CD4-positive, alpha-beta memory T cell (primary cell): ENCODE results near the gene DUOX2. TPM values are rescaled to one million over a fixed set of nuclear protein-coding genes. Genes with fewer than 3 reads are reported as not detected.

ENCODE experiments used
- CTCF ChIA-PET: fragments of 350-600 bp; sonication (Branson Sonifier 250); formaldehyde crosslinking; loops from one replicate; lab custom pipeline; 2021; ENCODE audit warnings: inconsistent platforms; ENCODE audit not compliant: partially characterized antibody; lab: Charles Lee
- POLR2A ChIA-PET: fragments of 350-600 bp; sonication (Branson Sonifier 250); formaldehyde crosslinking; loops from one replicate; lab custom pipeline; 2021; ENCODE audit not compliant: partially characterized antibody; lab: Charles Lee
- DNase-seq, 5 donors: peaks; one replicate each; pipeline versions ENCODE4 v3.0.0 to v3.0.0-alpha.2; 2020 to 2022; ENCODE audit warnings: mixed read lengths in 1 of 5
- H3K27ac ChIP-seq: one replicate; pipeline ENCODE4 v1.7.0; 2013; ENCODE audit warnings: low read depth, low read length
- H3K27me3 ChIP-seq: 2 replicates; pipeline ENCODE4 v1.7.0; 2013; ENCODE audit warnings: mild to moderate bottlenecking, low read length, moderate library complexity; ENCODE audit not compliant: insufficient read depth
- H3K36me3 ChIP-seq: 2 replicates; pipeline ENCODE4 v1.7.0; 2013; ENCODE audit warnings: mild to moderate bottlenecking, low read length, moderate library complexity; ENCODE audit not compliant: insufficient read depth
- H3K4me1 ChIP-seq: 2 replicates; pipeline ENCODE4 v1.7.0; 2013; ENCODE audit warnings: mild to moderate bottlenecking, low read length, moderate library complexity; ENCODE audit not compliant: insufficient read depth
- H3K4me3 ChIP-seq, 2 donors: one replicate each; pipeline ENCODE4 v1.7.0; 2013; ENCODE audit warnings: low read length in 2 of 2, mild to moderate bottlenecking in 1 of 2
- H3K9me3 ChIP-seq, 2 donors: one replicate each; pipeline ENCODE4 v1.7.0; 2013; ENCODE audit warnings: low read length in 2 of 2, control low read depth in 1 of 2; ENCODE audit not compliant: control insufficient read depth in 1 of 2
- H3K27ac Mint-ChIP-seq, 7 donors: one replicate each; pipeline ENCODE4 v1.8.0; 2020 to 2021; ENCODE audit warnings: mixed read lengths in 7 of 7, mild to moderate bottlenecking in 6 of 7, inconsistent platforms in 3 of 7, moderate library complexity in 3 of 7
- H3K27me3 Mint-ChIP-seq, 2 donors: one replicate each; pipeline ENCODE4 v1.8.0; 2020 to 2021; ENCODE audit warnings: mixed read lengths in 2 of 2
- H3K36me3 Mint-ChIP-seq, 2 donors: one replicate each; pipeline ENCODE4 v1.8.0; 2020 to 2021; ENCODE audit warnings: mixed read lengths in 2 of 2, inconsistent platforms in 1 of 2, mild to moderate bottlenecking in 1 of 2
- H3K4me1 Mint-ChIP-seq, 4 donors: one replicate each; pipeline ENCODE4 v1.8.0; 2020 to 2021; ENCODE audit warnings: mixed read lengths in 4 of 4, mild to moderate bottlenecking in 1 of 4
- H3K4me3 Mint-ChIP-seq, 8 donors: one replicate each; pipeline ENCODE4 v1.8.0; 2020 to 2021; ENCODE audit warnings: mixed read lengths in 8 of 8, mild to moderate bottlenecking in 7 of 8, moderate library complexity in 6 of 8, inconsistent platforms in 3 of 8
- H3K9me3 Mint-ChIP-seq, 8 donors: one replicate each; pipeline ENCODE4 v1.8.0; 2020 to 2021; ENCODE audit warnings: mixed read lengths in 8 of 8, mild to moderate bottlenecking in 5 of 8, inconsistent platforms in 3 of 8, moderate library complexity in 1 of 8
- intact Hi-C: fragments of 100-400 bp; cut with micrococcal nuclease; formaldehyde crosslinking; loops from one replicate; pipeline ENCODE4 v1.15.1; 2023
- polyA plus RNA-seq, 2 donors: library from polyadenylated mRNA; unstranded; fragments of 300-500 nt; fragmentation: Illumina TruSeq; gene quantifications; one replicate each; pipeline ENCODE4 v1.2.3, GENCODE V29; 2021
- total RNA-seq, 2 experiments: library from RNA; stranded (reverse); gene quantifications; one replicate each; pipeline ENCODE4 v1.2.3, GENCODE V29; 2021

Gene DUOX2
- total and polyA plus RNA-seq, 4 experiments from 2014 or later, result 0.02 to 0.06 (median 0.06) TPM; not detected in 1

- ChIA-PET CTCF (interaction anchor here (1.2 to 3.3 kb wide), 4 partner anchors 9 to 16 kb away, joined by 4 to 12 read pairs (median 10); no protein-coding TSS in a partner anchor), POLR2A (no interaction called here)
- Mint-ChIP-seq H3K9me3 (no peaks in the 10 kb centered on the region), H3K4me3 (peak overlapping the region in 2 of 8 donors; percentile 77 to 81), H3K27me3 (peaks cover 30 to 36% of the 10 kb centered on the region in 2 donors), H3K36me3 (no peaks in the 10 kb centered on the region), H3K4me1 (peaks cover 4 to 25% (median 11%) of the 10 kb centered on the region in 4 donors), H3K27ac (peak overlapping the region in 1 of 7 donors; percentile 41)
- Histone ChIP-seq H3K36me3 (no peaks in the 10 kb centered on the region), H3K9me3 (no peaks in the 10 kb centered on the region), H3K4me1 (peaks cover 11% of the 10 kb centered on the region), H3K27me3 (peaks cover 25% of the 10 kb centered on the region), H3K4me3 (no peak overlapping the region), H3K27ac (no peak overlapping the region)
- no peak for DNase-seq
- intact Hi-C loops, result no loop called here
Measured at GRCh38 chr15:45134046-45134445, 20.1 kb upstream of the DUOX2 start.

GRCh38 chr15:45133561-45133920, 19.6 kb upstream of the DUOX2 start:
- intact Hi-C loops, result no loop called here
- peaks cover 33 to 41% of the 10 kb centered on the region in 2 donors for H3K27me3 Mint-ChIP-seq
- peaks cover 11% of the 10 kb centered on the region for H3K4me1 ChIP-seq
- peak overlapping the region in 1 of 8 donors; percentile 21 for H3K4me3 Mint-ChIP-seq
- peak overlapping the region in 1 of 7 donors; percentile 71 for H3K27ac Mint-ChIP-seq
- H3K36me3 ChIP-seq, result no peaks in the 10 kb centered on the region
- peaks cover 30% of the 10 kb centered on the region for H3K27me3 ChIP-seq
- ChIA-PET CTCF (interaction anchor here (1.2 to 3.3 kb wide), 3 partner anchors 9 to 15 kb away, joined by 4 to 12 read pairs (median 9); no protein-coding TSS in a partner anchor), POLR2A (no interaction called here)
- H3K9me3 Mint-ChIP-seq, result peaks cover 0 to 2% (median 0%) of the 10 kb centered on the region in 8 donors
- no peak overlapping the region for H3K27ac ChIP-seq
- no peak for DNase-seq
- no peaks in the 10 kb centered on the region for H3K36me3 Mint-ChIP-seq
- no peaks in the 10 kb centered on the region for H3K9me3 ChIP-seq
- no peak overlapping the region for H3K4me3 ChIP-seq
- H3K4me1 Mint-ChIP-seq, result peaks cover 4 to 25% (median 14%) of the 10 kb centered on the region in 4 donors

GRCh38 chr15:45132844-45133560, 19.0 kb upstream of the DUOX2 start:
- ChIA-PET CTCF (interaction anchor here (0.8 to 3.3 kb wide), 4 partner anchors 8 to 15 kb away, joined by 3 to 12 read pairs (median 6); no protein-coding TSS in a partner anchor), POLR2A (no interaction called here)
- H3K36me3 ChIP-seq, result no peaks in the 10 kb centered on the region
- no peaks in the 10 kb centered on the region for H3K9me3 ChIP-seq
- no peak for DNase-seq
- H3K9me3 Mint-ChIP-seq, result peaks cover 0 to 4% (median 0%) of the 10 kb centered on the region in 8 donors
- peaks cover 35% of the 10 kb centered on the region for H3K27me3 ChIP-seq
- H3K27me3 Mint-ChIP-seq, result peaks cover 39 to 44% of the 10 kb centered on the region in 2 donors
- H3K27ac Mint-ChIP-seq, result peak overlapping the region in 1 of 7 donors; percentile 71
- no peak overlapping the region for H3K4me3 Mint-ChIP-seq
- H3K4me1 ChIP-seq, result peaks cover 11% of the 10 kb centered on the region
- intact Hi-C loops, result no loop called here
- no peak overlapping the region for H3K4me3 ChIP-seq
- H3K36me3 Mint-ChIP-seq, result no peaks in the 10 kb centered on the region
- peaks cover 4 to 25% (median 16%) of the 10 kb centered on the region in 4 donors for H3K4me1 Mint-ChIP-seq
- no peak overlapping the region for H3K27ac ChIP-seq

- H3K9me3 ChIP-seq, result no peaks in the 10 kb centered on the region
- H3K27me3 Mint-ChIP-seq, result peaks cover 41 to 47% of the 10 kb centered on the region in 2 donors
- peaks cover 39% of the 10 kb centered on the region for H3K27me3 ChIP-seq
- intact Hi-C loops, result no loop called here
- H3K4me1 ChIP-seq, result peaks cover 11% of the 10 kb centered on the region
- POLR2A ChIA-PET, result interaction anchor here (0.9 kb wide), 1 partner anchor 18 kb away, joined by 3 read pairs; no protein-coding TSS in a partner anchor
- CTCF ChIA-PET, result interaction anchor here (1.8 to 3.0 kb wide), 2 partner anchors 13 to 145 kb away, joined by 5 to 19 read pairs; no protein-coding TSS in a partner anchor
- no peak overlapping the region for H3K27ac ChIP-seq
- H3K4me3 Mint-ChIP-seq, result no peak overlapping the region
- no peaks in the 10 kb centered on the region for H3K36me3 Mint-ChIP-seq
- peaks cover 4 to 22% (median 16%) of the 10 kb centered on the region in 4 donors for H3K4me1 Mint-ChIP-seq
- H3K4me3 ChIP-seq, result no peak overlapping the region
- peaks cover 0 to 4% (median 0%) of the 10 kb centered on the region in 8 donors for H3K9me3 Mint-ChIP-seq
- DNase-seq, result no peak
- H3K36me3 ChIP-seq, result no peaks in the 10 kb centered on the region
- H3K27ac Mint-ChIP-seq, result no peak overlapping the region
Measured at GRCh38 chr15:45131510-45131909, 17.5 kb upstream of the DUOX2 start.

GRCh38 chr15:45130291-45131000, 16.5 kb upstream of the DUOX2 start:
- no peak overlapping the region for H3K27ac ChIP-seq
- H3K36me3 ChIP-seq, result no peaks in the 10 kb centered on the region
- no peak overlapping the region for H3K4me3 ChIP-seq
- H3K27me3 ChIP-seq, result peaks cover 39% of the 10 kb centered on the region
- H3K4me1 ChIP-seq, result peaks cover 4% of the 10 kb centered on the region
- DNase-seq, result no peak
- Mint-ChIP-seq H3K4me3 (peak overlapping the region in 5 of 8 donors; percentile 5 to 54 (median 46)), H3K27ac (no peak overlapping the region), H3K36me3 (no peaks in the 10 kb centered on the region), H3K9me3 (peaks cover 0 to 4% (median 0%) of the 10 kb centered on the region in 8 donors), H3K27me3 (peaks cover 45 to 52% of the 10 kb centered on the region in 2 donors), H3K4me1 (peaks cover 0 to 16% (median 11%) of the 10 kb centered on the region in 4 donors)
- ChIA-PET POLR2A (interaction anchor here (0.9 to 1.2 kb wide), 2 partner anchors 12 to 19 kb away, joined by 3 read pairs; no protein-coding TSS in a partner anchor), CTCF (interaction anchor here (1.2 to 3.0 kb wide), 3 partner anchors 12 to 146 kb away, joined by 3 to 19 read pairs (median 5); partner anchors contain the start of gene DUOXA2)
- intact Hi-C loops, result no loop called here
- H3K9me3 ChIP-seq, result no peaks in the 10 kb centered on the region

- Histone ChIP-seq H3K36me3 (no peaks in the 10 kb centered on the region), H3K27ac (no peak within 1 kb of the TSS), H3K27me3 (peaks cover 38% of the 10 kb centered on the region), H3K4me1 (no peaks in the 10 kb centered on the region), H3K9me3 (no peaks in the 10 kb centered on the region), H3K4me3 (no peak within 1 kb of the TSS)
- H3K9me3 Mint-ChIP-seq, result peaks cover 0 to 4% (median 0%) of the 10 kb centered on the region in 8 donors
- no peak for DNase-seq
- H3K4me1 Mint-ChIP-seq, result peaks cover 0 to 12% (median 7%) of the 10 kb centered on the region in 4 donors
- H3K36me3 Mint-ChIP-seq, result no peaks in the 10 kb centered on the region
- CTCF ChIA-PET, result interaction anchor here (1.2 to 3.0 kb wide), 4 partner anchors 12 to 147 kb away, joined by 3 to 19 read pairs (median 4); partner anchors contain the start of gene DUOXA2
- intact Hi-C loops, result loop anchor here (5.0 kb wide), 1 partner anchor 483 kb away; no protein-coding TSS in a partner anchor
- POLR2A ChIA-PET, result interaction anchor here (0.8 to 1.2 kb wide), 2 partner anchors 11 to 37 kb away, joined by 3 read pairs; no protein-coding TSS in a partner anchor
- H3K27ac Mint-ChIP-seq, result no peak within 1 kb of the TSS
- H3K27me3 Mint-ChIP-seq, result peaks cover 46 to 56% of the 10 kb centered on the region in 2 donors
- peak within 1 kb of the TSS in 7 of 8 donors; percentile 11 to 65 (median 54) for H3K4me3 Mint-ChIP-seq
Measured at GRCh38 chr15:45129651-45130129, 15.7 kb upstream of the DUOX2 start, which contains the start of the genes DUOX1 and DUOXA1. TSS of gene DUOX1 (plus strand) at chr15:45129994. CDS start at chr15:45131967, 1,973 bp downstream. TSS of gene DUOXA1 (minus strand) at chr15:45129879. CDS start at chr15:45123014, 6,865 bp downstream.
